ENCODE data around the gene FARP1.

- no peak for TF ChIP-seq USF1 (IDR thresholded peaks at IDR 0.05)
- TF ChIP-seq YY1 (IDR thresholded peaks at IDR 0.05; ENCODE audit: low read depth) = no peak
- no peak for TF ChIP-seq RAD21 (IDR thresholded peaks at IDR 0.05; ENCODE audit: low read depth)
- TF ChIP-seq MAX (IDR thresholded peaks at IDR 0.05) = no peak
- no peak for TF ChIP-seq EP300 (IDR thresholded peaks at IDR 0.05; ENCODE audit: borderline replicate concordance)
- no peak for TF ChIP-seq CREB1 (IDR thresholded peaks at IDR 0.05; ENCODE audit: low read depth)
- TF ChIP-seq TAF1 (IDR thresholded peaks at IDR 0.05; ENCODE audit: low read depth) = no peak
- no peak for TF ChIP-seq TCF12 (IDR thresholded peaks at IDR 0.05; ENCODE audit: low read depth)
- no peak for TF ChIP-seq REST (IDR thresholded peaks at IDR 0.05; ENCODE audit: low read depth)
- no peak for TF ChIP-seq FOXM1 (IDR thresholded peaks at IDR 0.05; ENCODE audit: borderline replicate concordance, low read depth)
- no peak for TF ChIP-seq CEBPB (IDR thresholded peaks at IDR 0.05)
- no peak for TF ChIP-seq TEAD4 (IDR thresholded peaks at IDR 0.05)
These were observed 133.6 kb downstream of the FARP1 start for GRCh38 chr13:98276486-98276885.
